Peyer's patch (tissue), 4 donors: Measurements from ENCODE around the gene HOXC11.

Experiments
- POLR2A ChIP-seq, 2 donors: fragments of 450-650 bp; IDR thresholded peaks; one replicate each; pipeline ENCODE4 v1.5.1; 2017; ENCODE audit warnings: antibody characterized with exemption in 2 of 2, mild to moderate bottlenecking in 2 of 2, moderate library complexity in 2 of 2
- TF ChIP-seq, protein P1 (sequence below), 6 experiments: fragments of 450-650 bp in 4 of 6; fragments of 200-600 bp in 2 of 6; sonication (generic) in 1 of 6; IDR thresholded peaks; one replicate each; pipeline ENCODE4 v1.5.1; 2017 to 2019; ENCODE audit warnings: antibody characterized with exemption in 6 of 6, mild to moderate bottlenecking in 3 of 6, moderate library complexity in 1 of 6

DNA sequence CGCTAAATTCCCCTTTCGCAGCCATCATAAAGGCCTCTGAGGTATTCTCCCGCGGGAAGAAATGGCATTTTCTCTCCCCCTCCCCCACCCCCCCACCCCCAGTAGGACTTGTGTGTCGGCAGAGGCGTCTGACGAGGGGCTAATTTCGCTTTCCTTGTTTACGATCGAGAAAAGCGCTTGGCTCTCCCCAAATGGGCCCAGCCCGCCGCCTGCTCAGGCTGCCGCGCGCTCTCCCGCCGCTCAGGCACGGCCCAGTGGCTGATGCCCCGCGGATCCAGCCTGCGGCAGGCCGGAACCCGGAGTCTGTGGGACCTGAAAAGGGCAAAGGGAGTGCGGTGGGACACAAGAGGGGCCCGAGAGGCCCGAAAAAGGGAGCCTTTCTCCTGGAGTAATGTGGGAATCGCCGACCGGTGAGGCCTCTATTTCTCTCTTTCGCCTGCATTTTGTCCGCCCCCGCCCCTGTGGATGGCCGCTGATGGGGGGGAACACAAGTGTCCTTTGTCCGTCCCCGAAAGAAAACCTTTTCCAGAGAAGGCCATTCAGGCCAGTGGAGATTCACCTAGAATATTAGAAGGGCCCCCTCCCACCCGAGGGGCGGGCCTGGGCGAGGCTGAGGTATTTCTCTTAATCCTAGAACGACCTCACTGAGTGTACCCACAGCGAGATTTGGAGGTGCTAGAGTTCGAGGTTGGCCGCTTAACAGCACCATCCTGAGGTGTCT, 46.3 kb downstream of the HOXC11 start:
- no peak for TF ChIP-seq POLR2A (IDR thresholded peaks at IDR 0.05)
- TF ChIP-seq, protein P1, sequence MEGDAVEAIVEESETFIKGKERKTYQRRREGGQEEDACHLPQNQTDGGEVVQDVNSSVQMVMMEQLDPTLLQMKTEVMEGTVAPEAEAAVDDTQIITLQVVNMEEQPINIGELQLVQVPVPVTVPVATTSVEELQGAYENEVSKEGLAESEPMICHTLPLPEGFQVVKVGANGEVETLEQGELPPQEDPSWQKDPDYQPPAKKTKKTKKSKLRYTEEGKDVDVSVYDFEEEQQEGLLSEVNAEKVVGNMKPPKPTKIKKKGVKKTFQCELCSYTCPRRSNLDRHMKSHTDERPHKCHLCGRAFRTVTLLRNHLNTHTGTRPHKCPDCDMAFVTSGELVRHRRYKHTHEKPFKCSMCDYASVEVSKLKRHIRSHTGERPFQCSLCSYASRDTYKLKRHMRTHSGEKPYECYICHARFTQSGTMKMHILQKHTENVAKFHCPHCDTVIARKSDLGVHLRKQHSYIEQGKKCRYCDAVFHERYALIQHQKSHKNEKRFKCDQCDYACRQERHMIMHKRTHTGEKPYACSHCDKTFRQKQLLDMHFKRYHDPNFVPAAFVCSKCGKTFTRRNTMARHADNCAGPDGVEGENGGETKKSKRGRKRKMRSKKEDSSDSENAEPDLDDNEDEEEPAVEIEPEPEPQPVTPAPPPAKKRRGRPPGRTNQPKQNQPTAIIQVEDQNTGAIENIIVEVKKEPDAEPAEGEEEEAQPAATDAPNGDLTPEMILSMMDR (IDR thresholded peaks at IDR 0.05): no peak
